ENCODE data around the gene SCN5A. TPM values are rescaled to one million over a fixed set of nuclear protein-coding genes. Genes with fewer than 3 reads are reported as not detected.

The SCN5A gene
- polyA plus RNA-seq, 1 donor from 2014 or later, result not detected

- H3K4me2 ChIP-seq (ENCODE audit: low read length), result no peak overlapping the region
- H3K9me3 ChIP-seq (ENCODE audit: low read length), result no peaks in the 10 kb centered on the region
- H3K27me3 ChIP-seq (ENCODE audit: insufficient read depth, low read depth, low read length), result no peaks in the 10 kb centered on the region
- no peaks in the 10 kb centered on the region for H3F3A ChIP-seq (ENCODE audit: insufficient read depth, low read length, poor library complexity, severe bottlenecking)
- no peak overlapping the region for H3K9ac ChIP-seq (ENCODE audit: low read length)
- H3K27ac ChIP-seq (ENCODE audit: low read length), result no peak overlapping the region
- H3K36me3 ChIP-seq (ENCODE audit: insufficient read depth, low read length), result peaks cover 7% of the 10 kb centered on the region
- no peak overlapping the region for H2AFZ ChIP-seq (ENCODE audit: low read depth, low read length)
- H3K79me2 ChIP-seq (replicated peaks; ENCODE audit: insufficient read depth, low read length), result no peaks in the 10 kb centered on the region
- no peak overlapping the region for H3K4me3 ChIP-seq (ENCODE audit: low read length)
- H3K9me2 ChIP-seq (ENCODE audit: insufficient read depth, low read length), result no peaks in the 10 kb centered on the region
- TF ChIP-seq EP300 (conservative IDR thresholded peaks at IDR 0.05; ENCODE audit: poor library complexity, severe bottlenecking) (no peak), SMC3 (conservative IDR thresholded peaks at IDR 0.05; ENCODE audit: poor library complexity) (no peak), RAD21 (conservative IDR thresholded peaks at IDR 0.05) (no peak), MXI1 (conservative IDR thresholded peaks at IDR 0.05; ENCODE audit: poor library complexity, severe bottlenecking) (no peak), CTCF (IDR thresholded peaks at IDR 0.05; ENCODE audit: poor library complexity, severe bottlenecking) (no peak), EZH2 (IDR thresholded peaks at IDR 0.05; ENCODE audit: borderline replicate concordance, insufficient read depth, low read length, poor library complexity, severe bottlenecking) (no peak), REST (IDR thresholded peaks at IDR 0.05; ENCODE audit: borderline replicate concordance) (no peak), TAF1 (IDR thresholded peaks at IDR 0.05; ENCODE audit: low read depth) (no peak), POLR2AphosphoS5 (IDR thresholded peaks at IDR 0.05) (no peak)
- H4K20me1 ChIP-seq (ENCODE audit: insufficient read depth), result no peaks in the 10 kb centered on the region
Observed at GRCh38 chr3:38528457-38528856, 121.0 kb downstream of the SCN5A start.

GRCh38 chr3:38526792-38527191, 122.7 kb downstream of the SCN5A start:
- TF ChIP-seq TAF1 (IDR thresholded peaks at IDR 0.05; ENCODE audit: low read depth) (no peak), EP300 (conservative IDR thresholded peaks at IDR 0.05; ENCODE audit: poor library complexity, severe bottlenecking) (no peak), SMC3 (conservative IDR thresholded peaks at IDR 0.05; ENCODE audit: poor library complexity) (no peak), MXI1 (conservative IDR thresholded peaks at IDR 0.05; ENCODE audit: poor library complexity, severe bottlenecking) (no peak), EZH2 (IDR thresholded peaks at IDR 0.05; ENCODE audit: borderline replicate concordance, insufficient read depth, low read length, poor library complexity, severe bottlenecking) (no peak), RAD21 (conservative IDR thresholded peaks at IDR 0.05) (no peak), REST (IDR thresholded peaks at IDR 0.05; ENCODE audit: borderline replicate concordance) (no peak), POLR2AphosphoS5 (IDR thresholded peaks at IDR 0.05) (no peak), CTCF (IDR thresholded peaks at IDR 0.05; ENCODE audit: poor library complexity, severe bottlenecking) (no peak)

More at GRCh38 chr3:38526792-38527191, 122.7 kb downstream of the SCN5A start:
- Histone ChIP-seq H2AFZ (ENCODE audit: low read depth, low read length) (no peak overlapping the region), H3K9me2 (ENCODE audit: insufficient read depth, low read length) (no peaks in the 10 kb centered on the region), H3K79me2 (replicated peaks; ENCODE audit: insufficient read depth, low read length) (no peaks in the 10 kb centered on the region), H3K27ac (ENCODE audit: low read length) (no peak overlapping the region), H3K36me3 (ENCODE audit: insufficient read depth, low read length) (peaks cover 7% of the 10 kb centered on the region), H4K20me1 (ENCODE audit: insufficient read depth) (no peaks in the 10 kb centered on the region), H3K9ac (ENCODE audit: low read length) (no peak overlapping the region), H3K9me3 (ENCODE audit: low read length) (no peaks in the 10 kb centered on the region), H3F3A (ENCODE audit: insufficient read depth, low read length, poor library complexity, severe bottlenecking) (no peaks in the 10 kb centered on the region), H3K4me3 (ENCODE audit: low read length) (no peak overlapping the region), H3K4me2 (ENCODE audit: low read length) (no peak overlapping the region), H3K27me3 (ENCODE audit: insufficient read depth, low read depth, low read length) (no peaks in the 10 kb centered on the region)

Data from neural cell (in vitro differentiated cells).